ENCODE data around the gene SPAG16.

GRCh38 chr2:213274143-213274542 lies 10.1 kb upstream of the SPAG16 start:
- TF ChIP-seq EZH2 (IDR thresholded peaks at IDR 0.05; ENCODE audit: insufficient read depth, poor library complexity, severe bottlenecking), result no peak
- no peak for TF ChIP-seq EZH2phosphoT487 (IDR thresholded peaks at IDR 0.05; ENCODE audit: insufficient read depth, low read depth)

Data from GM23248 (cell line).